Esophagus (tissue), 2 donors: ENCODE results near the gene DOCK2. TPM values are rescaled to one million over a fixed set of nuclear protein-coding genes. Genes with fewer than 3 reads are reported as not detected.

ENCODE experiments used
- H3K27ac ChIP-seq, 2 donors: one replicate each; pipeline ENCODE4 v1.5.1; 2013; ENCODE audit warnings: low read depth in 2 of 2, mild to moderate bottlenecking in 2 of 2, inconsistent platforms in 1 of 2, low read length in 1 of 2, moderate library complexity in 1 of 2
- H3K27me3 ChIP-seq, 2 donors: one replicate each; pipeline ENCODE4 v1.6.1; 2013; ENCODE audit warnings: low read length in 2 of 2, control low read depth in 1 of 2, mild to moderate bottlenecking in 1 of 2; ENCODE audit not compliant: insufficient read depth in 2 of 2, control insufficient read depth in 1 of 2
- H3K36me3 ChIP-seq, 2 donors: one replicate each; pipeline ENCODE4 v1.6.1; 2013; ENCODE audit warnings: low read length in 1 of 2; ENCODE audit not compliant: control insufficient read depth in 2 of 2, insufficient read depth in 2 of 2
- H3K4me1 ChIP-seq, 2 donors: one replicate each; pipeline ENCODE4 v1.6.1; 2013; ENCODE audit warnings: low read length in 1 of 2; ENCODE audit not compliant: control insufficient read depth in 2 of 2, insufficient read depth in 2 of 2
- H3K4me3 ChIP-seq, 2 donors: one replicate each; pipeline ENCODE4 v1.5.1; 2013; ENCODE audit warnings: low read length in 2 of 2, mild to moderate bottlenecking in 2 of 2, low read depth in 1 of 2, moderate library complexity in 1 of 2
- H3K9me3 ChIP-seq, 2 donors: one replicate each; pipeline ENCODE4 v1.6.1; 2013; ENCODE audit warnings: mild to moderate bottlenecking in 2 of 2, low read depth in 1 of 2, low read length in 1 of 2, moderate library complexity in 1 of 2; ENCODE audit not compliant: control insufficient read depth in 2 of 2, insufficient read depth in 1 of 2
- WGBS, 2 donors: extraction: QIAGEN DNeasy Blood & Tissue Kit; methylation state at CpG; one replicate each; pipeline ENCODE4 v1.1.7; 2013; 5-methylcytosine and 5-hydroxymethylcytosine counted together
- polyA plus RNA-seq, 2 donors: library from polyadenylated mRNA; stranded (reverse); fragments of 200-250 nt; gene quantifications; one replicate each; pipeline ENCODE4 v1.2.3, GENCODE V29; 2013
- donor health status: healthy with polysubstance abuse.
- donor health status: Bipolar disorder and iron deficiency.

Gene DOCK2
- polyA plus RNA-seq, 2 donors = 0.86 to 1.2 TPM

DNA sequence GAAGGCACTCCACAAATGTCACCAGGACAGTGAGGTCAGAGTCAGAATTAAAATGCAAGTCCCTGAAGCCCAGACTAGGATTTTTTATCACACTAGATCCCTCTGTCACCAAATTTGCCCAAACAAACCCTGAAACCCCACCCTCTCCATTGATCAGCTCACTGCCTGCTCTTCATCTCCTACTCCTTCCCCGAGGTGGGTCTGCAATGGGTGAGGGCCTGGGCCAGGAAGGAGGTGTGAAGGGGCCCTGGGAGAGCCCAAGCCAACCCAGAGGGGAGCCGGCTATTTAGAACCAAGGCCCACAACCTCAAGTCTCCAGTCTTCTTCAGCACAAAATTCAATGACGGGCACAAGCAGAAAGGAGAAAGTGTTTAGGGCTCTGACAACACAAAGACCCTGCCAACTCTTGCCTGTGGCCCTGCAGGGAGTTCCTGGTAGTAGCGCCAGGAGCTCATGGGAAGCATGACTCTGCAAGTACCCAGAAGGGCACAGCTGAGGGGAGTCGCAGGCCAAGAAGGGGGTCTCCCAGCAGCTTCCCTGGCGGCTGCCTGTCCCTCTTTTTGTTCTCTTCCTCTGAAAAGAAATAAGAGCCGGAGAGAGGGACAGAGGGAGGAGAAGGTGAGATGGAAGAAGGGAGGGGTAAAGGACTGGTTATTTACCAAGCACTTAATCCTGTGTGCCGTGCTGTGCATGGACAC, 474.2 kb downstream of the DOCK2 start:
- Histone ChIP-seq H3K4me3 (no peak overlapping the region), H3K27me3 (no peaks in the 10 kb centered on the region), H3K36me3 (no peaks in the 10 kb centered on the region), H3K4me1 (no peaks in the 10 kb centered on the region), H3K9me3 (no peaks in the 10 kb centered on the region), H3K27ac (no peak overlapping the region)
- WGBS, 2 donors = 47 to 49% methylated on average over 8 of the region's 8 CpGs

GRCh38 chr5:170112876-170113521, 475.9 kb downstream of the DOCK2 start:
- Histone ChIP-seq H3K4me3 (no peak overlapping the region), H3K4me1 (no peaks in the 10 kb centered on the region), H3K27ac (no peak overlapping the region), H3K27me3 (no peaks in the 10 kb centered on the region), H3K9me3 (no peaks in the 10 kb centered on the region), H3K36me3 (no peaks in the 10 kb centered on the region)
- 69 to 81% methylated on average over 6 of the region's 6 CpGs for WGBS, 2 donors

DNA sequence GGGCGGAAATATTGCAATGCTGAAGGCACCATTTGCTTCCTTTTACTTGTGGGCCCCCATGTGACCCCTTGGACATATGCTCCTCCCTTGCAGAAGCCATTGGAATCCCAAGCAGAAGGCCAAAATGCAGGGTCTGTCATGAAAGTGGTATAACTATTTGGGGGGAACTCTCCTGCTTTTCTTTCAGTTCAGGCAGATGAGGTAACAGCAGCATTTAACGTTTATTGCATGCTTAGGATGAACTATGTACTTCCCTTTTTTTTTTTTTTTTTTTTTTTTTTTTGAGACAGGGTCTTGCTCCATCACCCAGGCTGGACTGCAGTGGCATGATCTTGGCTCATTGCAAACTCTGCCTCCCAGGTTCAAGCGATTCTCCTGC, 476.4 kb downstream of the DOCK2 start:
- H3K9me3 ChIP-seq = no peaks in the 10 kb centered on the region
- WGBS, 2 donors = 72 to 79% methylated on average over 3 of the region's 3 CpGs

GRCh38 chr5:170114271-170114670, 477.2 kb downstream of the DOCK2 start:
- 77 to 82% methylated on average over 7 of the region's 7 CpGs for WGBS, 2 donors
- H3K9me3 ChIP-seq = no peaks in the 10 kb centered on the region
- H3K27ac ChIP-seq = no peak overlapping the region
- H3K27me3 ChIP-seq = no peaks in the 10 kb centered on the region
- H3K36me3 ChIP-seq = no peaks in the 10 kb centered on the region
- H3K4me3 ChIP-seq = no peak overlapping the region
- H3K4me1 ChIP-seq = no peaks in the 10 kb centered on the region

More for the DNA sequence above, 476.4 kb downstream of the DOCK2 start:
- Histone ChIP-seq H3K27me3 (no peaks in the 10 kb centered on the region), H3K4me1 (no peaks in the 10 kb centered on the region), H3K4me3 (no peak overlapping the region), H3K27ac (no peak overlapping the region), H3K36me3 (no peaks in the 10 kb centered on the region)

- no peak overlapping the region for H3K4me3 ChIP-seq
- H3K9me3 ChIP-seq = no peaks in the 10 kb centered on the region
- H3K4me1 ChIP-seq = no peaks in the 10 kb centered on the region
- no peaks in the 10 kb centered on the region for H3K27me3 ChIP-seq
- no peaks in the 10 kb centered on the region for H3K36me3 ChIP-seq
- WGBS, 2 donors = 85 to 89% methylated on average over 2 of the region's 2 CpGs
- no peak overlapping the region for H3K27ac ChIP-seq
Observed at GRCh38 chr5:170115925-170116324, 478.9 kb downstream of the DOCK2 start.

DNA sequence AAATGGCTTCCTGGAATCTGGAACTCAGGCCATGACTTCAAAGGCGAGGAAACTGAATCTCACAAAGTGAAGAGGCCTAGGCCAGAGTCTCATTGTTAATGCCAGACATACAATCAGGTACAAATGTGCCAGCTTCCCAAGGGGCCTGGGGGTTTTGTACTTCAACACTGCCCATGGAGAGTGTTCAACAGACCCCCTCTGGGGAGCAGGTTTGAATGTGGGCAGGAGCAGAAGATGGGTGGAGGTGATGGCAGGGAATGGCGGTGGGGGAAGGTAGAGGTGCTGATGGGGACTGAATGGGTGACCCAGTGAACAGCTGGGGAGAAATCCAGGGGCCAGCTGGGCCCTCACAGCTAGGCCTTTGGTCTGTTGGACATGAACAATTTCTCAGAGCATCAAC, 480.7 kb downstream of the DOCK2 start:
- no peaks in the 10 kb centered on the region for H3K4me1 ChIP-seq
- H3K9me3 ChIP-seq = no peaks in the 10 kb centered on the region
- WGBS, 2 donors = 88 to 92% methylated on average over 2 of the region's 2 CpGs

DNA sequence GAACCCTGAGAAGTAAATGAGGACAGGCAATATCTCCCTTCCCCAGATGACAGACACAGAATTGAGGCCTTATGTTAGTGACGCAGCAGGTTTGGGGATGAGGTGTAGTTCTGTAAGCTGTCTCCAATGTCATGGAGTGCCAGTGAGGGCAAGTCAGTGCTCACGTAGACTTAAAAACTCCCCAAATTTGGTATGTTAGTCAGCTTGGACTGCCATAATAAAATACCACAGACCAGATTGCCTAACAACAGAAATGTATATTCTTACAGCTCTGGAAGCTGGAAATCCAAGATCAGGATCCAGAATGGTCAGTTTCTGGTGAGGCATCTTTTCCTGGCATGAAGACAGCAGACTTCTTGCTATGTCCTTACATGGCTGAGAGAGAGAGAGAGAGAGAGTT, 483.5 kb downstream of the DOCK2 start:
- WGBS, 2 donors = 87 to 90% methylated on average over 2 of the region's 2 CpGs
- no peaks in the 10 kb centered on the region for H3K36me3 ChIP-seq
- no peak overlapping the region for H3K27ac ChIP-seq
- peaks cover 0 to 3% of the 10 kb centered on the region in 2 donors for H3K27me3 ChIP-seq
- H3K4me1 ChIP-seq = no peaks in the 10 kb centered on the region
- no peak overlapping the region for H3K4me3 ChIP-seq
- H3K9me3 ChIP-seq = peaks cover 0 to 3% of the 10 kb centered on the region in 2 donors

More for the DNA sequence above, 480.7 kb downstream of the DOCK2 start:
- Histone ChIP-seq H3K27ac (no peak overlapping the region), H3K4me3 (no peak overlapping the region), H3K36me3 (no peaks in the 10 kb centered on the region), H3K27me3 (no peaks in the 10 kb centered on the region)

GRCh38 chr5:170121321-170121720, 484.2 kb downstream of the DOCK2 start:
- Histone ChIP-seq H3K27me3 (peaks cover 0 to 6% of the 10 kb centered on the region in 2 donors), H3K9me3 (peaks cover 0 to 3% of the 10 kb centered on the region in 2 donors), H3K4me1 (no peaks in the 10 kb centered on the region), H3K27ac (no peak overlapping the region), H3K36me3 (no peaks in the 10 kb centered on the region), H3K4me3 (no peak overlapping the region)
- WGBS, 2 donors = 75% methylated on average over 7 of the region's 7 CpGs

GRCh38 chr5:170126061-170126460, 489.0 kb downstream of the DOCK2 start:
- Histone ChIP-seq H3K27me3 (peaks cover 0 to 6% of the 10 kb centered on the region in 2 donors), H3K4me3 (no peak overlapping the region), H3K36me3 (no peaks in the 10 kb centered on the region), H3K4me1 (no peaks in the 10 kb centered on the region), H3K9me3 (peaks cover 0 to 3% of the 10 kb centered on the region in 2 donors), H3K27ac (no peak overlapping the region)
- 74 to 79% methylated on average over 1 of the region's 1 CpG for WGBS, 2 donors

- Histone ChIP-seq H3K36me3 (no peaks in the 10 kb centered on the region), H3K27ac (no peak overlapping the region), H3K27me3 (peaks cover 0 to 6% of the 10 kb centered on the region in 2 donors), H3K9me3 (peaks cover 0 to 3% of the 10 kb centered on the region in 2 donors), H3K4me1 (no peaks in the 10 kb centered on the region), H3K4me3 (no peak overlapping the region)
- 62 to 74% methylated on average over 1 of the region's 1 CpG for WGBS, 2 donors
Observed at GRCh38 chr5:170126626-170127025, 489.6 kb downstream of the DOCK2 start.
